CD14-positive monocyte (primary cell): ENCODE data around the gene SOS1. TPM values are rescaled to one million over a fixed set of nuclear protein-coding genes. Genes with fewer than 3 reads are reported as not detected.

ENCODE experiments used
- DNase-seq, 3 donors: peaks; one replicate each; pipeline ENCODE4 v3.0.0-alpha.2; 2011 to 2022
- H2AFZ ChIP-seq: 2 replicates; pipeline ENCODE4 v1.6.0; 2012; ENCODE audit warnings: mild to moderate bottlenecking, low read depth, low read length, inconsistent platforms; ENCODE audit not compliant: insufficient read depth, poor library complexity, severe bottlenecking
- H3K27ac ChIP-seq, 2 donors: 1 replicate in 1 of 2; 2 replicates in 1 of 2; pipeline ENCODE4 v1.5.1; 2012 to 2013; ENCODE audit warnings: low read length in 2 of 2, control low read depth in 1 of 2, inconsistent platforms in 1 of 2, low read depth in 1 of 2, mild to moderate bottlenecking in 1 of 2
- H3K27me3 ChIP-seq, 2 donors: one replicate each; pipeline versions ENCODE4 v1.6.0 to v1.6.1; 2011 to 2013; ENCODE audit warnings: low read length in 2 of 2; ENCODE audit not compliant: control insufficient read depth in 2 of 2, insufficient read depth in 2 of 2
- H3K36me3 ChIP-seq, 2 donors: replicated peaks in 1 of 2; 1 replicate in 1 of 2; 2 replicates in 1 of 2; pipeline versions ENCODE4 v1.5.1 to v1.6.1; 2012 to 2013; ENCODE audit warnings: low read length in 2 of 2, control low read depth in 1 of 2, inconsistent platforms in 1 of 2, mild to moderate bottlenecking in 1 of 2; ENCODE audit not compliant: insufficient read depth in 2 of 2, control insufficient read depth in 1 of 2
- H3K4me1 ChIP-seq, 2 donors: 1 replicate in 1 of 2; 2 replicates in 1 of 2; pipeline versions ENCODE4 v1.5.1 to v1.6.1; 2012 to 2013; ENCODE audit warnings: low read length in 2 of 2, control low read depth in 1 of 2, inconsistent platforms in 1 of 2, mild to moderate bottlenecking in 1 of 2, moderate library complexity in 1 of 2; ENCODE audit not compliant: insufficient read depth in 2 of 2, control insufficient read depth in 1 of 2
- H3K4me2 ChIP-seq: replicated peaks from 2 replicates; pipeline ENCODE3; 2012; ENCODE audit warnings: low read length, moderate library complexity, mild to moderate bottlenecking; ENCODE audit not compliant: poor library complexity, severe bottlenecking; ENCODE audit errors: extremely low read depth
- H3K4me3 ChIP-seq, 3 experiments: fragments of 200-600 bp in 1 of 3; sonication (generic) in 1 of 3; replicated peaks in 1 of 3; 1 replicate in 2 of 3; 2 replicates in 1 of 3; pipeline ENCODE4 v1.5.1; 2011 to 2013; ENCODE audit warnings: low read length in 3 of 3, mild to moderate bottlenecking in 3 of 3, control low read depth in 2 of 3, low read depth in 2 of 3, inconsistent platforms in 1 of 3, moderate library complexity in 1 of 3
- H3K79me2 ChIP-seq: 2 replicates; pipeline ENCODE4 v1.6.0; 2012; ENCODE audit warnings: mild to moderate bottlenecking, control low read depth, inconsistent platforms, low read length, moderate library complexity; ENCODE audit not compliant: insufficient read depth
- H3K9ac ChIP-seq: 2 replicates; pipeline ENCODE4 v1.6.0; 2017; ENCODE audit warnings: low read length, mild to moderate bottlenecking; ENCODE audit not compliant: insufficient read depth, poor library complexity, severe bottlenecking
- H3K9me3 ChIP-seq, 2 donors: replicated peaks in 1 of 2; 1 replicate in 1 of 2; 2 replicates in 1 of 2; pipeline versions ENCODE4 v1.5.1 to v1.6.1; 2012 to 2013; ENCODE audit warnings: low read length in 2 of 2, control low read depth in 1 of 2; ENCODE audit not compliant: control insufficient read depth in 1 of 2, insufficient read depth in 1 of 2
- H4K20me1 ChIP-seq: 2 replicates; pipeline ENCODE4 v1.6.0; 2012; ENCODE audit warnings: mild to moderate bottlenecking, low read length, control low read depth, moderate library complexity; ENCODE audit not compliant: insufficient read depth
- H3K27ac Mint-ChIP-seq, 7 donors: one replicate each; pipeline ENCODE4 v1.8.0; 2020; ENCODE audit warnings: mild to moderate bottlenecking in 7 of 7, mixed read lengths in 7 of 7, moderate library complexity in 6 of 7, inconsistent platforms in 2 of 7
- H3K27me3 Mint-ChIP-seq, 3 donors: one replicate each; pipeline ENCODE4 v1.8.0; 2021 to 2022; ENCODE audit warnings: low read depth in 3 of 3, mild to moderate bottlenecking in 3 of 3, mixed read lengths in 3 of 3, moderate library complexity in 3 of 3, inconsistent platforms in 1 of 3
- H3K36me3 Mint-ChIP-seq, 2 donors: one replicate each; pipeline ENCODE4 v1.8.0; 2020; ENCODE audit warnings: mixed read lengths in 2 of 2, inconsistent platforms in 1 of 2, mild to moderate bottlenecking in 1 of 2
- H3K4me1 Mint-ChIP-seq: one replicate; pipeline ENCODE4 v1.8.0; 2020; ENCODE audit warnings: mild to moderate bottlenecking, mixed read lengths
- H3K4me3 Mint-ChIP-seq, 2 donors: one replicate each; pipeline ENCODE4 v1.8.0; 2020; ENCODE audit warnings: mild to moderate bottlenecking in 2 of 2, mixed read lengths in 2 of 2, moderate library complexity in 1 of 2
- H3K9me3 Mint-ChIP-seq, 7 donors: one replicate each; pipeline ENCODE4 v1.8.0; 2020 to 2022; ENCODE audit warnings: mixed read lengths in 7 of 7, mild to moderate bottlenecking in 6 of 7, moderate library complexity in 6 of 7, inconsistent platforms in 2 of 7
- CTCF ChIP-seq: fragments of 200-600 bp; IDR thresholded peaks from one replicate; pipeline ENCODE4 v1.8.0; 2022; ENCODE audit warnings: antibody characterized with exemption, mild to moderate bottlenecking
- WGBS: methylation state at CpG from one replicate; pipeline ENCODE4 v1.1.5; 2013; ENCODE audit warnings: missing lambda C conversion rate; ENCODE audit not compliant: insufficient coverage; 5-methylcytosine and 5-hydroxymethylcytosine counted together
- intact Hi-C, 2 donors: fragments of 100-400 bp; cut with micrococcal nuclease; formaldehyde crosslinking; loops; one replicate each; pipeline versions ENCODE4 v1.15.0 to v1.15.1; 2023
- polyA plus RNA-seq, 3 donors: library from polyadenylated mRNA; depleted of rRNA in 1 of 3; unstranded in 2 of 3; stranded (reverse) in 1 of 3; fragments of 300-500 nt in 2 of 3; fragments of >200 nt in 1 of 3; fragmentation: Illumina TruSeq in 2 of 3; gene quantifications; 1 replicate in 2 of 3; 2 replicates in 1 of 3; pipeline ENCODE4 v1.2.3, GENCODE V29; 2012 to 2021

SOS1 gene
- polyA plus RNA-seq, 3 donors = 5.3 to 15.6 (median 7.7) TPM

GRCh38 chr2:39127973-39128372, 7.1 kb upstream of the SOS1 start:
- Mint-ChIP-seq H3K9me3 (peaks cover 0 to 3% (median 0%) of the 10 kb centered on the region in 7 donors), H3K4me1 (peaks cover 54% of the 10 kb centered on the region), H3K27me3 (no peaks in the 10 kb centered on the region), H3K36me3 (no peaks in the 10 kb centered on the region), H3K4me3 (peak overlapping the region in 1 of 2 donors; percentile 21), H3K27ac (peak overlapping the region; percentile 82 to 97 (median 95))
- H3K9ac ChIP-seq = no peak overlapping the region
- peak overlapping the region; percentile 53 for H3K4me2 ChIP-seq
- H2AFZ ChIP-seq = no peak overlapping the region
- H3K4me1 ChIP-seq = peaks cover 44 to 55% of the 10 kb centered on the region in 2 donors
- DNase-seq = peak in 2 of 3 donors; percentile 36 to 41
- peak overlapping the region; percentile 61 to 77 for H3K27ac ChIP-seq
- no peaks in the 10 kb centered on the region for H3K9me3 ChIP-seq
- H3K79me2 ChIP-seq = peaks cover 11% of the 10 kb centered on the region
- intact Hi-C loops = loop anchor here in 1 of 2 donors (10.0 kb wide), 1 partner anchor 367 kb away; no protein-coding TSS in a partner anchor
- WGBS = no CpG with 5 or more reads among the region's 1 CpG
- no peaks in the 10 kb centered on the region for H3K27me3 ChIP-seq
- peak overlapping the region in 1 of 3 experiments; percentile 54 for H3K4me3 ChIP-seq
- no peaks in the 10 kb centered on the region for H4K20me1 ChIP-seq
- no peak for TF ChIP-seq CTCF
- no peaks in the 10 kb centered on the region for H3K36me3 ChIP-seq

- 0% methylated on average over 10 of the region's 10 CpGs for WGBS
- peak overlapping the region; percentile 87 to 95 (median 91) for H3K27ac Mint-ChIP-seq
- intact Hi-C loops = loop anchor here in 1 of 2 donors (10.0 kb wide), 1 partner anchor 370 kb away; no protein-coding TSS in a partner anchor
These were observed 3.9 kb upstream of the SOS1 start for GRCh38 chr2:39124746-39125057.

More at GRCh38 chr2:39124746-39125057, 3.9 kb upstream of the SOS1 start:
- H3K9ac ChIP-seq = peak overlapping the region; percentile 79
- peak overlapping the region; percentile 98 for H3K4me2 ChIP-seq
- H3K4me1 ChIP-seq = peaks cover 50 to 64% of the 10 kb centered on the region in 2 donors
- Mint-ChIP-seq H3K4me1 (peaks cover 54% of the 10 kb centered on the region), H3K9me3 (peaks cover 0 to 3% (median 0%) of the 10 kb centered on the region in 7 donors), H3K27me3 (no peaks in the 10 kb centered on the region), H3K4me3 (peak overlapping the region; percentile 78 to 96), H3K36me3 (no peaks in the 10 kb centered on the region)
- peak overlapping the region; percentile 87 to 99 (median 98) for H3K4me3 ChIP-seq
- H3K27ac ChIP-seq = peak overlapping the region; percentile 57 to 89
- peak overlapping the region; percentile 81 for H2AFZ ChIP-seq
- no peaks in the 10 kb centered on the region for H3K9me3 ChIP-seq
- H3K36me3 ChIP-seq = no peaks in the 10 kb centered on the region
- H3K27me3 ChIP-seq = no peaks in the 10 kb centered on the region
- H3K79me2 ChIP-seq = peaks cover 22% of the 10 kb centered on the region
- no peak for DNase-seq
- H4K20me1 ChIP-seq = peaks cover 4% of the 10 kb centered on the region
- no peak for TF ChIP-seq CTCF
